Measurements from ENCODE around the gene ZGPAT.

GRCh38 chr20:63736893-63737694 is 29.3 kb downstream of the ZGPAT start:
- peak; percentile 20; the same call in 1 of the 2 replicates for TF ChIP-seq CTCF (conservative IDR thresholded peaks at IDR 0.05; ENCODE audit: low read length)
- no peak for TF ChIP-seq EZH2phosphoT487 (IDR thresholded peaks at IDR 0.05; ENCODE audit: borderline replicate concordance)
